GM23248 (cell line): ENCODE data around the gene ACSF2. TPM values are rescaled to one million over a fixed set of nuclear protein-coding genes. Genes with fewer than 3 reads are reported as not detected.

ENCODE experiments used
- DNase-seq: peaks from one replicate; pipeline ENCODE4 v3.0.0-alpha.2; 2015
- H2AFZ ChIP-seq: fragments of 200-600 bp; sonication (generic); 2 replicates; pipeline ENCODE4 v1.6.1; 2016; ENCODE audit warnings: antibody characterized with exemption
- H3F3A ChIP-seq: fragments of 200-600 bp; sonication (generic); 2 replicates; pipeline ENCODE4 v1.6.1; 2016; ENCODE audit warnings: mild to moderate bottlenecking, antibody characterized with exemption, mixed run types; ENCODE audit not compliant: insufficient read depth
- H3K27ac ChIP-seq: fragments of 200-600 bp; sonication (generic); 2 replicates; pipeline ENCODE4 v1.5.1; 2016; ENCODE audit warnings: mild to moderate bottlenecking
- H3K27me3 ChIP-seq: fragments of 200-600 bp; sonication (generic); replicated peaks from 2 replicates; pipeline ENCODE4 v1.6.1; 2016; ENCODE audit warnings: mild to moderate bottlenecking; ENCODE audit not compliant: insufficient read depth
- H3K36me3 ChIP-seq: fragments of 200-600 bp; sonication (generic); 2 replicates; pipeline ENCODE4 v1.6.1; 2016; ENCODE audit warnings: low read depth, mild to moderate bottlenecking
- H3K4me1 ChIP-seq: fragments of 200-600 bp; sonication (generic); 2 replicates; pipeline ENCODE4 v1.6.1; 2016; ENCODE audit warnings: mild to moderate bottlenecking; ENCODE audit not compliant: insufficient read depth
- H3K4me2 ChIP-seq: fragments of 200-600 bp; sonication (generic); one replicate; pipeline ENCODE4 v1.6.1; 2016; ENCODE audit warnings: mild to moderate bottlenecking; ENCODE audit not compliant: unreplicated experiment
- H3K4me3 ChIP-seq: fragments of 200-600 bp; sonication (generic); 2 replicates; pipeline ENCODE4 v1.5.1; 2016; ENCODE audit warnings: mild to moderate bottlenecking
- H3K79me2 ChIP-seq: fragments of 200-600 bp; sonication (generic); 2 replicates; pipeline ENCODE4 v1.6.1; 2016; ENCODE audit warnings: mild to moderate bottlenecking; ENCODE audit not compliant: insufficient read depth
- H3K9ac ChIP-seq: fragments of 200-600 bp; sonication (generic); 2 replicates; pipeline ENCODE4 v1.6.1; 2016; ENCODE audit warnings: mild to moderate bottlenecking
- H3K9me2 ChIP-seq: fragments of 200-600 bp; sonication (generic); 2 replicates; pipeline ENCODE4 v1.6.1; 2016; ENCODE audit warnings: mixed run types, mild to moderate bottlenecking, moderate library complexity; ENCODE audit not compliant: insufficient read depth
- H3K9me3 ChIP-seq: fragments of 200-600 bp; sonication (generic); one replicate; pipeline ENCODE4 v1.6.1; 2017; ENCODE audit warnings: low read depth
- H4K20me1 ChIP-seq: fragments of 200-600 bp; sonication (generic); 2 replicates; pipeline ENCODE4 v1.6.0; 2016; ENCODE audit not compliant: insufficient read depth
- EZH2 ChIP-seq: fragments of 200-600 bp; sonication (generic); IDR thresholded peaks from 2 replicates; pipeline ENCODE4 v1.6.1; 2018; ENCODE audit warnings: antibody characterized with exemption, mild to moderate bottlenecking; ENCODE audit not compliant: insufficient read depth, poor library complexity, severe bottlenecking
- EZH2phosphoT487 ChIP-seq: fragments of 200-600 bp; sonication (generic); IDR thresholded peaks from 2 replicates; pipeline ENCODE4 v1.6.1; 2018; ENCODE audit warnings: antibody characterized with exemption, moderate library complexity, mild to moderate bottlenecking, low read depth; ENCODE audit not compliant: insufficient read depth
- WGBS, 2 experiments: methylation state at CpG; one replicate each; pipeline ENCODE4 v1.1.6; 2015 to 2017; ENCODE audit warnings: low lambda C conversion rate in 2 of 2, low coverage in 1 of 2; ENCODE audit errors: missing lambda C conversion rate in 2 of 2; 5-methylcytosine and 5-hydroxymethylcytosine counted together
- in situ Hi-C: fragments of 300-500 bp; cut with MboI; formaldehyde crosslinking; loops from 2 replicates; pipeline ENCODE4 v1.15.0; 2020
- polyA plus RNA-seq: library from polyadenylated mRNA; unstranded; fragments of >200 nt; fragmentation: Nextera tagmentation; extraction: Ambion mirVana; gene quantifications from 2 replicates; pipeline ENCODE4 v1.2.1, GENCODE V29; 2016
- total RNA-seq: library from RNA; depleted of rRNA; stranded (reverse); fragments of >200 nt; shearing (Covaris generic); gene quantifications from 2 replicates; pipeline ENCODE4 v1.2.3, GENCODE V29; 2014

ACSF2 gene
- total and polyA plus RNA-seq, 2 experiments from 2014 or later, result 3.7 to 8.6 TPM

DNA sequence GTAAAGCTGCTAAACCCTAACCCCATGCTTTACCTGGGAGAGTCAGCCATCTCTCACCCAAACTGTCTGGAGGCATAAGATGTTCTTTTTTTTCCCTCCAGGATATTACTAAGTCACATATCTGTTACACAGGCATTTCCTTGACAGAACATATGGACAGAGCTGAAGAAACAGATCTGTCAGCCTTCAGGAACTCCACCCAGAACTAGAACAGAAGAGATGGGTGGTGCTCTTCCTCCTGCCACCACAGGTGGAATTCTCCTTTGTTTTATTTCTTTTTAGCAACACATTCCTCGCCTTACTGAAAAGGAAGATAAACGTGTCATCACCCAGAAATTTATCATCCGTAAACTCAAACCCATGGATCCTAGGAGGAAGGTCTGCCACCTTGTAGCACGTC is 91.0 kb downstream of the ACSF2 start:
- 74 to 80% methylated on average over 4 of the region's 4 CpGs for WGBS, 2 experiments
- no peaks in the 10 kb centered on the region for H3K27me3 ChIP-seq
- in situ Hi-C loops, result loop anchor here (25.0 kb wide), 1 partner anchor 445 kb away; no protein-coding TSS in a partner anchor
- no peak for DNase-seq
- H3K4me2 ChIP-seq, result no peak overlapping the region
- H3K9me3 ChIP-seq, result no peaks in the 10 kb centered on the region
- peaks cover 11% of the 10 kb centered on the region; the same call in 1 of the 2 replicates for H3K4me1 ChIP-seq
- H3K27ac ChIP-seq, result no peak overlapping the region
- no peak overlapping the region for H2AFZ ChIP-seq
- H3K4me3 ChIP-seq, result no peak overlapping the region
- no peaks in the 10 kb centered on the region for H3F3A ChIP-seq
- H4K20me1 ChIP-seq, result no peaks in the 10 kb centered on the region
- no peaks in the 10 kb centered on the region for H3K36me3 ChIP-seq
- H3K9me2 ChIP-seq, result no peaks in the 10 kb centered on the region
- H3K9ac ChIP-seq, result no peak overlapping the region
- TF ChIP-seq EZH2 (no peak), EZH2phosphoT487 (no peak)
- no peaks in the 10 kb centered on the region for H3K79me2 ChIP-seq

DNA sequence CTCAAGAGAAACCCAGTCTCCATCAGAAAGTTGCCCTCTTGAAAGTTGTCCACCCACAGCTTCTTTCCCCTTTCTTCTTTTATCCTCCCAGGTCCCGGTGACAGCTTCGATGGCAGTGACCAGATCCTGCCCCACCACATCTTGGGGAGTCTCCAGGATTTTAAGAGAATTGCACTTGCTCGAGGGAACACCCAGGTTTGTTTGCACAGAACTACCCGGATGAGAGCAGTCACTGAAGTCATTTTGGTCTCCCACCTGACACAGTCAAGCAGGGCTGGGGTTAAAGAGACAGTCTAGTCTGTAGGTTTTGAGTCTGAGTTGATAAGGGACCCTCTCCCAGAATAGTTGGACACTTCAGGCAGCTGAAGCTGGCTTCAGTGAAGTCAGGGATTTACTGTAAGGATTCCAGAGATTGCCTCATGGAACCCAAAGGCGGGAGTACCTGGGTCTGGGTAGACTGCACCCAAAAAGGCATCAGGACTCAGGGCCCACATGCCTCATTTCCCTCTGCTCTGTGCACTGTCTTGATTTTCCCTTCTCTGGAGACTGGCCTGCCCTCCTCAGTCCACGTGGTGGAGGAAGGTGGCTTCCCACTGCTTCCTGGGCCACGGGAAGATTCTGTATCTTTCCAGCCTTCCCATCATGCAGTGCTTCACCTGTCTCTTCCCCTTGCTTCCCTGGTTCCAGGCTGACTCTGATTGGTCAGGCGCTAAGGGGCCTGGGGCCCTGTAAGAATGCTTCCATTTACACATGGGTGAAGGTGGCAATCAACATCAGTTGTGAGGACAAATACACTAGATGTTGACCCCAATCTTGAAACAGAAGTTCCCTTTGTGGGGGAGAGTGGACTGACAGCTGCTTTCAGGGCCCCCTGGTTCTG is 91.7 kb downstream of the ACSF2 start:
- no peak for DNase-seq
- Histone ChIP-seq H3F3A (no peaks in the 10 kb centered on the region), H3K4me2 (no peak overlapping the region), H3K79me2 (no peaks in the 10 kb centered on the region), H3K9me2 (no peaks in the 10 kb centered on the region), H4K20me1 (no peaks in the 10 kb centered on the region), H3K36me3 (no peaks in the 10 kb centered on the region), H2AFZ (no peak overlapping the region), H3K4me3 (no peak overlapping the region), H3K27me3 (no peaks in the 10 kb centered on the region), H3K9ac (no peak overlapping the region), H3K4me1 (peaks cover 11% of the 10 kb centered on the region; the same call in 1 of the 2 replicates), H3K27ac (no peak overlapping the region), H3K9me3 (no peaks in the 10 kb centered on the region)
- WGBS, 2 experiments, result 73 to 82% methylated on average over 8 of the region's 8 CpGs
- in situ Hi-C loops, result loop anchor here (25.0 kb wide), 1 partner anchor 445 kb away; no protein-coding TSS in a partner anchor
- no peak for TF ChIP-seq EZH2phosphoT487
- TF ChIP-seq EZH2, result no peak

GRCh38 chr17:50518384-50519023 is 92.5 kb downstream of the ACSF2 start:
- Histone ChIP-seq H3K4me2 (no peak overlapping the region), H3K9ac (no peak overlapping the region), H3K9me2 (no peaks in the 10 kb centered on the region), H3K9me3 (no peaks in the 10 kb centered on the region), H3K79me2 (no peaks in the 10 kb centered on the region), H3K27me3 (no peaks in the 10 kb centered on the region), H3K36me3 (no peaks in the 10 kb centered on the region), H2AFZ (no peak overlapping the region), H3F3A (no peaks in the 10 kb centered on the region), H4K20me1 (no peaks in the 10 kb centered on the region), H3K4me3 (no peak overlapping the region), H3K4me1 (peaks cover 11% of the 10 kb centered on the region; the same call in 1 of the 2 replicates), H3K27ac (no peak overlapping the region)
- in situ Hi-C loops, result loop anchor here (25.0 kb wide), 1 partner anchor 444 kb away; no protein-coding TSS in a partner anchor
- no peak for DNase-seq
- TF ChIP-seq EZH2 (no peak), EZH2phosphoT487 (no peak)
- WGBS, 2 experiments, result 76 to 83% methylated on average over 11 to 13 of the region's 13 CpGs

- Histone ChIP-seq H3K27ac (no peak overlapping the region), H3K4me3 (no peak overlapping the region), H3K79me2 (no peaks in the 10 kb centered on the region), H2AFZ (no peak overlapping the region), H3K9me3 (no peaks in the 10 kb centered on the region), H4K20me1 (no peaks in the 10 kb centered on the region), H3K36me3 (no peaks in the 10 kb centered on the region), H3K27me3 (no peaks in the 10 kb centered on the region), H3K9ac (no peak overlapping the region), H3F3A (no peaks in the 10 kb centered on the region), H3K4me2 (no peak overlapping the region), H3K4me1 (peaks cover 11% of the 10 kb centered on the region; the same call in 1 of the 2 replicates), H3K9me2 (no peaks in the 10 kb centered on the region)
- TF ChIP-seq EZH2phosphoT487 (no peak), EZH2 (no peak)
- in situ Hi-C loops, result loop anchor here (25.0 kb wide), 1 partner anchor 443 kb away; no protein-coding TSS in a partner anchor
- peak; percentile 39 for DNase-seq
- WGBS, 2 experiments, result 61 to 62% methylated on average over 7 to 8 of the region's 8 CpGs
Measured at GRCh38 chr17:50519141-50519834, 93.3 kb downstream of the ACSF2 start.
